HG02763 (cell line): ENCODE results near the gene ATAD3C.
"Not testable (repeated sequence)": the region's sequence is repeated elsewhere in the genome, so short reads cannot be mapped to it uniquely, and the experiment has no call there.

Experiments
- ATAC-seq: cut with Tn5 transposase; IDR thresholded peaks from one replicate; pipeline ENCODE4 v1.9.1; 2021; ENCODE audit warnings: mild to moderate bottlenecking, moderate library complexity; ENCODE audit not compliant: unreplicated experiment

ATAD3C gene

DNA sequence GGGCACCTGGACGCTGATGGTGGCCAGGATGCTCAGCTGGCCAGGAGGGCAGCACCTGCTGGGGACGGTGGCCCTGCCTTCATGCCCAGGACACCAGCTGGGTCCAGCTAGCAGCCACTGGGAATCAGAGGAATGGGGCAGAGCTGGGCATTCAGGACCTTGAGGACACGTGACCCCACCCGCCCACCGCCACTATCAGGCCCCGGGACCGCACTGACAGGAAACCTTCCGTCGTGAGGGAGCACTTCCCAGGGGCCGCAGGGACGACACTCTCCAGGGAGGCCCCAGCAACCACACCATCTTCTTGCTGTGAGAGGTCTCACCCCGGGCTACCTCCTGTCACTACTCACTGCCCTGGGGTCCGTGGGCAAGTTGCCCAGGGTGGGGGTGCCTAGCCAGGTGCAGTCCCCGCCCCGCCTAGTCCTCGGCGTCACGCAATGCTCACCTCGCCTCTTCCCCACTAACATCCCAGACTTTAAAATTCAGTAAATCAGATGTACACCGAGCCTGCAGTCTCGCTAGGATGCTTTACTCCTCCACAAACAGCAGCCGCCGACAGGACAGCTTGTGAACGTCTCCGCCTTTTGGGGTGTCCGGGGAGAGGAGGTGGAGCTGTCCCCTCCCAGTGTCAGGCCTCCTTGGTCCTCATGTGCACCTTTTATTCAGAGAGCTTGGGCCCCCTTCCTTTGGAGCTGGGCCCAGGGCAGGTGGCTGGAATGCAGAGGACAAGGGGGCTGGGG lies 9.1 kb upstream of the ATAD3C start:
- ATAC-seq, result no peak

DNA sequence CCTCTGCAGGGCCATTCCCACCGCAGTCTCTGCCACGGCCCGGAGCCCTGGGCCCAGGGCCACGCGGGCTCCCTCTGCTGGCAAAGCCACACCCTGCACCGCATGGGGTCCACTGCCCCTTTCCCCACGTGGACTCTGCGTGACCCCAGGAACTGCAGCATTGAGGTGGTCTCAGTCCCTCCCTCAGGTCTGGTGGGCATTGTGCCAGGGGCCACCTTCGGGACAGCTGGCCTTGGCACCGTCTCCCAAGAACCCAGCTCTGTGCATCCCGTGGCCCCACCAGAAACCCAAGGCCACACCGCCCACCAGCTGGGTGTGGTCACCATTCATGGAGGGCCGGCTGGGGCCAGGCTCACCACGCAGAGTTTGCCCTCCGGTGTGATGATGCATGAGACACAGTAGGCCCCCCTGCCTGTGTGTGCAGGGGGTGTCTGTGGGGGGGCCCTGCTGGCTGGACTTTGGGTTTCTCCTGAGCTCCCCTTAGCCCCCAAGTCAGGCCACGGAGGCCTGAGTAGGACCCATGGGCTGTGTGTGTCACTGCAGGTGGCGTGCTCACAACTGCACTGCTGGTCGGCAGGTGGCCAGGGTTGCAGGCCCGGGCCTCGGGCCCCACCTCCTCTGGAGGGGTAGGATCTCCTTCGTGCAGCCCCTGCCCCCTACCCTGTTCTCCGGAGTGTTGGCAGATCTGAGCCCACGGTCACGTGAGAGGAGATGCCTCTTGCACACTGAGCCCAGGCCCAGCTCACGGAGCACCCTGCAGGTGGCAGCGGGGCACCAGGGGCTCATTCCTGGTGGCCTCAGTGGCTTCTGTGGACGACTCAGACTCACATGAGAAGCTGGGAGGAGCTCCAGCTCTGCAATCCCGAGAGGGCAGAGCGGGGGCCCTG lies 8.2 kb upstream of the ATAD3C start:
- no peak for ATAC-seq

DNA sequence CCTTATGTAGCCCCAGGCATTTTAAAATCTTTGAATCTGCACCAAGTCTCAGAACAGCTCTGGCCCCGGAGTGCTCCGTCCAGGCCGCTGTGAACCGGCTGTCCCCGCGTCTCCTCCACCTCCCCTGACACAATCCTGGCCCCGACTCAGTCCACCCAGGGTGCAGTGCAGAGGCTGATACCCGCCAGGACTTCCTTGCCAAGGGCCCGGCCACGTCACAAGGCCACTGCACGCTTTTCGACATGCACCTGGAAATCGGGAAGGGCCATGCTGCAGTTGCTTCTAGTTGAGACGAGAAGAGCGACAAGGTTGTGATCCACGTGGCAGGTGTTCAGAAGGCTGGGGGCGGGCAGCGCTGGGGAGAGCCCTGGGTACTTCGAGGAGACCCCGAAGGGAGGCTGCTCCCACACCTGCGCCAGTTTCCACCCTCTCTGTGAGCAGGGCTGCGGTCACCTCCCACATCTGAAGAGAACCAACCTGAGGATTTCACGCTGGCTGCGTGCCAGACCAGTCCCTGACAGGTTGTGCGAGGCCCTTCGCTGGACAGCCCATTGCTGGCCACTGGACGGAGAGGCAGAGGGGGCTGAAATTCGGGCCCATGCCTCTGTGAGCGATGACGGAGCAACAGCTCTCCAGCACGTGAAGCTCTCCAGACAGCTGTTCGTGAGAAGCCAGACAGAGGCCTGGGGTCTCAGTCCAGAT lies 7.3 kb upstream of the ATAD3C start:
- ATAC-seq, result no peak

DNA sequence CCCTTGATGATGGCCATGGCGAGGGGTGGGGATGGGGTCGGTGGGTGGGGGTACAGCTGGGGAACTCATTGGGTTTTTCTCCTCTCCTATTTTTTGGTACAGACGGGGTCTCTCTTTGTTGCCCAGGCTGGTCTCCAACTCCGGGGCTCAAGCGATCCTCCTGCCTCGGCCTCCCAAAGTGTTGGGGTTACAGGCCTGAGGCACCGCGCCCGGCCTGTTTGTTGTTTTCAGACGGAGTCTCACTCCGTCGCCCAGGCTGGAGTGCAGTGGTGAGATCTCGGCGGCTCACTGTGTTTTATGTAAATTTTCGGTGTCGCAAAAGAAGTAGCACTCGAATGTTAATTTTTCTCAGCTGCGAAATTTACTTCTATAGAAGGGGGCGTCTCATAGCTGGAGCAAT lies 2.9 kb upstream of the ATAD3C start:
- ATAC-seq, result not testable (repeated sequence)

DNA sequence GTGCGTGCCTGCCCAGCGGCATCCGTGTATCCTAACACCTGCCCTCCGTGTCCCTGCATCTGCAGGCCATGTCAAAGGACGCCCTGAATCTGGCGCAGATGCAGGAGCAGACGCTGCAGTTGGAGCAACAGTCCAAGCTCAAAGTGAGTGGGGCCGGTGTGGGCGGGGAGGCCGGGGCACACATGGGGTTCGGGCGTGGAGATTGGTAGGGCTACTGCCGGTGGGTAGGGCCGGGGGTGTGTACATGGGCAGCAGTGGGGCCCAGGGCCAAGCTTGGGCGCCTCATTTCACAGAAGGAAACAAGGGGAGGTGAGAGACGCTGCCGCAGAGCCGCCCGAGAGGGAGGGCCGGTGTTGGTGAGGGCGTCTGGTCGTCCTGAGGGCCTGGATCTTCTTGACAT lies 1.1 kb downstream of the ATAD3C start:
- not testable (repeated sequence) for ATAC-seq

DNA sequence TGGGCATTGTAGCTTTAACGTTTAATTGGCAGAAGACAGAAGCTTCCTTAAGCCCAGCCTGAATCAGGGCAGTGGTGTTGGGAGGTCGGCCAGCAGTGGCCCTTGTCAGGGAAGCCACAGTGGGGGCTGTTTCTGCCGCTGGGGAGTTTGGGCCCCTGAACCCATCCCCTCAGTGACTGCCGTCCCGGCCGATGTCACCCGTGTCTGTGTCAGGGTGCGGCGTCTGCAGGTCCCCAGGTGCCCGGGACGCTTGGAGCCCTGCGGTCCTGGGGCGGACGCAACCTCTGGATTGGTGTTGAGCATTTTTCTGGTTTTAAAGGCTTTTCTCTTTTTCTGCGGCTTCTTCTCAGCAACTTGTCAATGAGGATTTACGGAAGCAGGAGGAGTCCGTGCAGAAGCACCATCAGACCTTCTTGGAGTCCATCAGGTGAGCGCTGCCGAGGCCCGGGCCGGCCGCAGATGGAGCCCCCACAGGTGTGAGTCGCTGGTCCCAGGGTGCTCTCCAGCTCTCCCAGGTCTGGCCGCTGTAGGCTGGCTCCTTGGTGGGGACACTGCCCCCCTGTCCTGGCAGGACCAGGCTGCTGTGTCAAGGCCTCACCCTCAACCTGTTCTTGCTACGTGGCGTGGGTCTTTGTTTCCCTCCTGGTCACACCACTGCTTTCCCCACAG lies 2.3 kb downstream of the ATAD3C start:
- no peak for ATAC-seq

DNA sequence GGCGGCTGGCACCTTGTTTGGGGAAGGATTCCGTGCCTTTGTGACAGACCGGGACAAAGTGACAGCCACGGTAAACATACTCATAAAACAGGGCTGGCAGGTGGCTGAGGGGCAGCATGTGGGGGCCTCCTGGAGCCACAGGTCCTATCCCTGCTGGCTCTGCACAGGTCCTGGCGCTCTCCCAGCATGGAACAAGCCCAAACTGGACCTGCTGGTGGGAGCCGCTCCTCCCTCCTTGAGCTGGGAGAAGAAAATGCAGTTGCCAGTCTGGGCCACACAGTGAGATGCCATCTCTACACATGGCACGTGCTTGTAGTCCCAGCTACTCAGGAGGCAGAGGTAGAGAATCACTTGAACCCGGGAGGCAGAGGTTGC lies 2.9 kb downstream of the ATAD3C start:
- ATAC-seq, result not testable (repeated sequence)

DNA sequence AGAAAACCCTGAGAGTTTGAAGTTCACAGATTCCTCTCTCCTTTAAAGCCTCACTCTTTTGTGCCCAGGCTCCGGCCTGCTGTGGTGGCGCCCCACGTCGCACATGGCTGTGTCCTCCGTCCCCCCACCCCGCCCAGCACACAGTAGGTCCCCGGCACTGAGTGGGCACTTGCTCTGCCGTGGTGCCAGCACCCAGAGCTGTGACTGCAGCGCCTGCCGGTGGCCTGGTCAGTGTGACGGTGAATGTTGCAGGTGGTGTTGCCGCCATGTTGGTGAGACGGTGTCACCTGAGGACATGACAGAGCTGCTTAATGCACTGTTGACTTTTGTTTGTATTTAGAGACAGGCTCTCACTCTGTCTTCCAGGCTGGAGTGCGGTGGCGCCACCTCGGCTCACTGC lies 3.4 kb downstream of the ATAD3C start:
- no peak for ATAC-seq

DNA sequence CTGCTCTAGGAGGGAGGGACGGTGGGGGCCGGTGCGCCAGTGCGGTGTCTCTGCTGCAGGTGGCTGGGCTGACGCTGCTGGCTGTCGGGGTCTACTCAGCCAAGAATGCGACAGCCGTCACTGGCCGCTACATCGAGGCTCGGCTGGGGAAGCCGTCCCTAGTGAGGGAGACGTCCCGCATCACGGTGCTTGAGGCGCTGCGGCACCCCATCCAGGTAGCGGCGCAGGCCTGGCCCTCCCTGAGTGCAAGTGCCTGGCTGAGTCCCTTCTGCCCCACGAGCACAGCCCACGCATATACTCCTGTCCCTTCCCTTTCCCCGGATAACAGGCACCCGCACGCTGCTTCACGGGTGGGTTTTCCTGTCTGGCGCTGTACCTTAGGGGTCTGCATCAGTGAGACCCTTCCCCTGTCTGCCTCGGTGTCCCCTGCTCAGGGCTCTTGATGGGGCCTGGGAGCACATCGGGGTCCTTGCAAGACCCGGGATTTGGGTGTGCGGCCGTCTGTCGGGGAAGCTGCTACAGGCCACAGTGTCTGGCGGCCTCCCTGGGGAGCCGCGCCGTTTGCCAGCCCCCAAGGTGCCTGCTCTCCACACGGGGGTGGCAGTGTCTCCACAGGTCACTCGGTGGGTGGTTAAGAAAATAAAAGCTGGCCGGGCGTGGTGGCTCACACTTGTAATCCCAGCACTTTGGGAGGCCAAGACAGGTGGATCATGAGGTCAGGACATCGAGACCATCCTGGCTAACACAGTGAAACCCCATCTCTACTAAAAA lies 5.0 kb downstream of the ATAD3C start:
- not testable (repeated sequence) for ATAC-seq

DNA sequence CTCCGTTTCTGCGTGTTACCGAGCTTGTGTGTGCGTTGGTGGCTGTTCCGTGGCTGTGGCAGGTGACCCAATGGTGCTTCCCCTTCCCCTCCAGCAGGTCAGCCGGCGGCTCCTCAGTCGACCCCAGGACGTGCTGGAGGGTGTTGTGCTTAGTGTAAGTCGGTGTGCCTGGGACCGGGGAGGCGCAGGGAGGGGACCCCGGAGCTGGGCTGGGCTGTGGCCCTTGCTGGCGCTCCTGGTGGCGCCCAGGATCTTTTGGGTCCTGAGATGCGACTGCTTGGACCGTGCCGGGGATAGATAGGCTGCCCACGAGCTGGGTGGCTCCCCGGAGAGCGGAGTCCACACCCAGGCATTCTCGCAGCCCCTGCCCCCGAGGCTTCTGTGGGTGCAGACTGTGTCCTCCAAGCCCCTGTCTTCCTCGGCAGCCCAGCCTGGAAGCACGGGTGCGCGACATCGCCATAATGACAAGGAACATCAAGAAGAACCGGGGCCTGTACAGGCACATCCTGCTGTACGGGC lies 5.9 kb downstream of the ATAD3C start:
- no peak for ATAC-seq

DNA sequence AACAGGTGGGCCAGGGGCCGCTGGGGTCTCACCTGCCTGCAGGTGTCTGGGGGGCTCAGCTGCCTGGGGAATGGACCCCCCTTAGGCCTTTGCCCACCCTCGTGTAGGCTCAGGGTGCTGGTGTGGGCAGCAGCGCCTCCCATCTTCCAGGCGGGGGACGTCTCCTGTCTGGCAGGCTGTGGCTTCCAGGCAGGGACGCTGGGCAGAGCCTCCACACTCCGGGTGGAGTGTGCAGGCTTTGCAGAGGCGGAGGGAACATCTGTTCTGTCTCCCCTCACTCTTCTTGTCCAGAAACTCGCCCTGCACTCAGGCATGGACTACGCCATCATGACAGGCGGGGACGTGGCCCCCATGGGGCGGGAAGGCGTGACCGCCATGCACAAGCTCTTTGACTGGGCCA lies 6.4 kb downstream of the ATAD3C start:
- ATAC-seq, result not testable (repeated sequence)

DNA sequence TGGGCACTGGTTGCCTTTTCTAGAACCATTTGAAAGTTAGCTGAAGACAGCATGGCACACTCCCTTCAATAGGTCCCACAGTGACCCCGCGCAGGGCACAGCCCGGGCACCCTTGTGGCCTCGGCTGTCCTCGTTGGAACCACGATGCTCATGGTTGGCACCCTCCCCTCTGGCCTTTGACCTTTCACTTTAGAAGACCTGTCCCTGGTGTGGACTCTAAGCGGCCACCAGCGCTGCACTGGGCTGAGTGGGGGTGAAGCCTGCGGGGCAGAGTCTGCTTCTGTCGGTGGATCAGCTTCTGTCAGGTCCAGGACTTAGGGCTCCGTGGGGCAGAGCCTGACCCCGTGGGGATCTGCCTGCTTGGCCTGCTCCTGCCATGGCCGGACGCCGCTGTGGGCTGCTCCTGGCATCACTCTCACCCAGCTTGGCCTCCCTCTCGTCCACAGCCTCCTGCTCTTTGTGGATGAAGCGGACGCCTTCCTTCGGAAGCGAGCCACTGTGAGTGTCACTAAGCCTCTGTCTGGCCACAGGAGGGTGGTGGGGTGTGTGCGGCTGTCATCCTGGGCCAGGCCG lies 7.3 kb downstream of the ATAD3C start:
- not testable (repeated sequence) for ATAC-seq

DNA sequence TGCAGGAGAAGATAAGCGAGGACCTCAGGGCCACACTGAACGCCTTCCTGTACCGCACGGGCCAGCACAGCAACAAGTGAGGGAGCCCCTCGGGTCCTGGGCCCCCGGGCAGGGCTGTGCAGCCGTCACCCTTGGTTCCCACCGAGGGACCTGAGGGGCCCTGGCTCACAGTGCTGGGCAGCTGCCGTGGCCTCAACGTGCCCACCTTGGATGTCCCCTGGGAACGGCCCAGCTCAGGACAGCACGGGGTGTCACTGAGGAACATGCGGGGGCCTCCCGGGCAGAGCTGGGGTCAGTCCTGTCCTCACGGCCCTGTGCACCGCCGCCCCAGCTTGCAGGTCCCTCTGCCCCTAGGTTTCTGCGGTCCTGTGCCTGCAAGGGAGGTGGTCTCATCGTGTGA lies 9.7 kb downstream of the ATAD3C start:
- not testable (repeated sequence) for ATAC-seq

DNA sequence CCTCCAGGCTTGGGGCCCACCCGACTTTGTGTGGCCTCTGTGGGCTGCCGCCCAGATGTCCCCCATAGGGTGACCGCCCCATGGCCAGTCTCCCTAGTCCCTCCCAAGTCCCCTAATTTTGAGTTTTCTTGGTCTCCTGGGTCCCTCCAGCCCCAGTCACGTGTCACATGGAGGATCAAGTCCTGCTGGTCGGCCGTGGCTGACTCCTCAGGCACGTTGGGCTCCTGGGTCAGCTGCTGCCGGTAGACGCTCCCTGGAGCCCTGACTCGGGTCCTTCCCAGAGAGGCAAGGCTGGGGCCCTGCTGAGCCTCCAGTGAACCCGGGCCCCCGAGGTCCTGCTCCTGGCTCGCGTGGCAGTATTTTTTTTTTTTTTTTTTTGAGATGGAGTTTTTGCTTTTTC lies 10.2 kb downstream of the ATAD3C start:
- not testable (repeated sequence) for ATAC-seq

DNA sequence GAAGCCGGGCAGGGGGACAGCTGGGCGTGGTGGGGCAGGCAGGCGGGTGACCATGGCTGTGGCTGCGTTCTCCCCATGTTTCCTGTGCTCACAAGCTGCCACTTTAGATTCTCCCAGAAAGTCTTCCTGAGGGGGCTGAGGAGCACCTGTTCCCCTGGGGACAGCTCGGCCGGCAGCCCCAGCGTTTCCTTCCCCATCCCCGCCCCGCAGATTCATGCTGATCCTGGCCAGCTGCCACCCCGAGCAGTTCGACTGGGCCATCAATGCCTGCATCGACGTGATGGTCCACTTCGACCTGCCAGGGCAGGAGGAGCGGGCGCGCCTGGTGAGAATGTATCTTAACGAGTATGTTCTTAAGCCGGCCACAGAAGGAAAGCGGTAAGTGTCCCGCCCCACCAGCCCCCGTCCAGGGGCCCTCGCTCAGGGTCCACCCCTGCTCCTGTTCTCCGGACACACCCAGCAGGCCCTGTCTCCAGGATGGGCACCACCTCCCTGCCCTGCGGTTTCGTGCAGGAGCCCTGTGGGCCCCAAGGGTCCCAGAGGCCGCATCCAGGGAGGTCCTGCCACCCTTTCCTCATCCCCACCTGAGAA lies 11.1 kb downstream of the ATAD3C start:
- no peak for ATAC-seq

DNA sequence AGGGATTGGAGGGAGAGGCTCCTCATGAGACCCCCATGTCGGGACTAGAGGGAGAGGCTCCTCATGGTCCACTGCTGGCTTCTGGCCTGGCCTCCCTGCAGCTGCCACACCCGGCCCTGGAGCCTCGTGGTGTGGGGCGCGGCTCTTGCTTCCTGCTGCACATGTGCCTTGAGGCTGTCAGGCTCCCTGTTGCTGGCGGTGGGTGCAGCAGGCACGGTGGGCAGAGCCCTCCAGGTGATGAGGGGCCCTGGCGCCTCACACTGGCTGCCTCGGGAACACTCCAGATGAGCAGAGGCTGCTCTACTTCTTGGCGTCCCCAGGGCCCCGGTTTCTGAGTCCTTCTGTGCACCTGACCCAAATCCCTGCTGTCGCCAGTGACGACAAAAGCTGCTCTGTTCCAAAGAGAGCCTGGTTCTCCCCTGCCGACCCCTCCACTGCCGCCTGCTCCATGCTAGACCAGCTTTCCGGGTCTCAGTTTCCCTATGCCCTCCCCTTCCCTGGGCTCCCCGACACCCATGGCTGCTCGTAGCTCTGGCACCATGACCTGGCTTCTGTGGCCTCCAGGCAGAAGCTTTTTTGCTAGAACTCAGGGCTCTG lies 12.3 kb downstream of the ATAD3C start:
- ATAC-seq, result no peak

DNA sequence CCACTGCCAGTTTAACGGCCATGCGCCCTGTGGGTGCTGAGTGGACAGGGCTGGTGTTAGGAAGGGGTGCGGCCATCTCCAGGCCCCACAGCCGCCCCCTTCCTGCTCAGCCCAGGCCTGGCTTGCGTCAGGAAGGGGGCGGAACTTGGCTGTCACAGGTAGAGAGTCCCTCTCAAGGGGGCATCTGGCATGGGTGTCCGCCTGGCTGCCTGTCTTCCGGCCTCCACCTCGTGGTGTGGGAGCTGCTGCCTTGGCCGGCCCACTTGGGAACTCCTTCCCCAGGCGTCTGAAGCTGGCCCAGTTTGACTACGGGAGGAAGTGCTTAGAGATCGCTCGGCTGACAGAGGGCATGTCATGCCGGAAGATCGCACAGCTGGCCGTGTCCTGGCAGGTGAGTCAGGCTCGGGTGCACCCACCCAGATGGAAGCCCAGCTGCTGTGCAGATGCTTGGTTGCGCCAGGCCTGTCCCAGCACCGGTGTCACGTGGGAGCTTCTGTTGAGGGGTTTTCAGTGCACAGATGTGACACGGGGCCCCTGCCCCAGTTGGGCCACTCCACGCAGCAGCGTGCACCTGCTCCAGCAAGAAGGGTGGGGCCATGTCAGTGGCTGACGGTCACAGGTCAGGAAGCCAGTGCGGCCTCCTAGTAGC lies 13.0 kb downstream of the ATAD3C start:
- no peak for ATAC-seq

DNA sequence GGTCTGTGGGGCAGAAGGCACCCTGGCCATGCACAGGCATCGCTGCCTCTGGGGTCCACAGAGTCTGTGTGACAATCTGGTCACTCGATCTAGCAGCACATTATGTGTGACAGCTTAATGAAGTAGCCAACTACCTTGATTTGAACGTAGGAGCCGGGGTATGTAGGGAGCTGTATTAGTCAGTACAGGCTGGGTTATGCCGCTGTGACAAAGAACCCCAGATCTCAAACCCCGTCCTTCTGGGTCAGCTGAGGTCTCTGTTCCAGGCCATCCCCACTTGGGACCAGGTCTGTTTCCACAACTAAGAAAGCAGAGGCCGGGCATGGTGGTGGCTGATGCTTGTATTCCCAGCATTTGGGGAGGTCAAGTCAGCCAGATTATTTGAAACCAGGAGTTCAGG lies 13.8 kb downstream of the ATAD3C start:
- ATAC-seq, result no peak
